IMR-90 (cell line): ENCODE data around the gene SLC5A10.

Experiments used
- CTCF ChIP-seq: conservative IDR thresholded peaks from 2 replicates; pipeline ENCODE4 v1.5.1; 2012; ENCODE audit warnings: mild to moderate bottlenecking, low read depth, low read length, improper control_type of control experiment
- POLR2A ChIP-seq: IDR thresholded peaks from 2 replicates; pipeline ENCODE4 v1.6.1; 2012; ENCODE audit warnings: mild to moderate bottlenecking, low read depth, low read length
- RAD21 ChIP-seq: IDR thresholded peaks from 2 replicates; pipeline ENCODE4 v1.6.1; 2012; ENCODE audit warnings: low read length, improper control_type of control experiment
- RCOR1 ChIP-seq: IDR thresholded peaks from 2 replicates; pipeline ENCODE4 v1.6.1; 2012; ENCODE audit warnings: mild to moderate bottlenecking, low read length, improper control_type of control experiment; ENCODE audit not compliant: insufficient replicate concordance
- RFX5 ChIP-seq: IDR thresholded peaks from 2 replicates; pipeline ENCODE4 v1.8.0; 2012; ENCODE audit warnings: low read depth, mild to moderate bottlenecking, low read length, moderate library complexity
- USF2 ChIP-seq: fragments of 150-350 bp; IDR thresholded peaks from 2 replicates; pipeline ENCODE4 v1.6.1; 2017; ENCODE audit warnings: mild to moderate bottlenecking, antibody characterized with exemption, low read length, low read depth

GRCh38 chr17:19005137-19005773 lies 53.3 kb downstream of the SLC5A10 start:
- TF ChIP-seq CTCF = no peak
- TF ChIP-seq USF2 = no peak
- no peak for TF ChIP-seq RCOR1
- no peak for TF ChIP-seq POLR2A
- TF ChIP-seq RAD21 = no peak
- TF ChIP-seq RFX5 = no peak
